ENCODE results near the gene CTSS.

DNA sequence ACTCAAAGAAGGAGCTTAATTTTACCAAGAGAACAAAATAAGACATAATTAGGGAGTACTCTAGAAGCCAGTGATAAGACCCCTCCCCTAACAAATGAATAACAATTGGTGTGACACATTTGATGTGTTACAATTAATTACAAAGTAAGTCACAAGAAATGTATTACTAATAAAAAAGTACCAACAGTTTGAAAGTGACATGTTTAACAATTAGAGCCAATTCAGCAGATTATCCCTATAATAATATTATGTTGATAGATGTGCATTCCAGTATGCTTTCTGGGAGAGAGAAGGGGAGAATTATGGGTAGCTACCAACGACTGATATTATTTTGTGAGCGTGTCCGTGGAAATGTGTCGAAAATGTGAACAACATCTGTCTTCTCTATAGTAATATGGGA, 23.4 kb upstream of the CTSS start:
- TF ChIP-seq EZH2 (IDR thresholded peaks at IDR 0.05; ENCODE audit: borderline replicate concordance, low read length) (no peak), CTCF (conservative IDR thresholded peaks at IDR 0.05 in 1 of 2, IDR thresholded peaks at IDR 0.05 in 1 of 2; ENCODE audit: extremely low read depth in 1 of 2, insufficient read depth in 1 of 2, low read depth in 1 of 2, low read length in 2 of 2) (no peak)

All from mammary epithelial cell (primary cell).